Measurements from ENCODE around the gene TRIM9.

Gene TRIM9

GRCh38 chr14:51084962-51085361 is 9.9 kb downstream of the TRIM9 start:
- Histone ChIP-seq H3K9me3 (ENCODE audit: low read length) (no peaks in the 10 kb centered on the region), H2AFZ (ENCODE audit: low read depth, low read length) (no peak overlapping the region), H3K4me1 (ENCODE audit: insufficient read depth, low read length) (no peaks in the 10 kb centered on the region), H3K4me3 (ENCODE audit: low read length) (no peak overlapping the region), H3K36me3 (ENCODE audit: insufficient read depth, low read length) (peaks cover 3% of the 10 kb centered on the region), H3K27me3 (ENCODE audit: insufficient read depth, low read length) (no peaks in the 10 kb centered on the region)

- Histone ChIP-seq H3K4me1 (ENCODE audit: insufficient read depth, low read length) (no peaks in the 10 kb centered on the region), H3K27me3 (ENCODE audit: insufficient read depth, low read length) (no peaks in the 10 kb centered on the region), H3K4me3 (ENCODE audit: low read length) (no peak overlapping the region), H3K9me3 (ENCODE audit: low read length) (no peaks in the 10 kb centered on the region), H3K36me3 (ENCODE audit: insufficient read depth, low read length) (peaks cover 3% of the 10 kb centered on the region), H2AFZ (ENCODE audit: low read depth, low read length) (no peak overlapping the region)
Measured at GRCh38 chr14:51084507-51084906, 10.4 kb downstream of the TRIM9 start.

GRCh38 chr14:51082349-51082748 is 12.6 kb downstream of the TRIM9 start:
- H3K4me3 ChIP-seq (ENCODE audit: low read length) = no peak overlapping the region
- no peaks in the 10 kb centered on the region for H3K9me3 ChIP-seq (ENCODE audit: low read length)
- peaks cover 3% of the 10 kb centered on the region for H3K36me3 ChIP-seq (ENCODE audit: insufficient read depth, low read length)
- H3K4me1 ChIP-seq (ENCODE audit: insufficient read depth, low read length) = no peaks in the 10 kb centered on the region
- no peaks in the 10 kb centered on the region for H3K27me3 ChIP-seq (ENCODE audit: insufficient read depth, low read length)
- no peak overlapping the region for H2AFZ ChIP-seq (ENCODE audit: low read depth, low read length)

- Histone ChIP-seq H3K4me1 (ENCODE audit: insufficient read depth, low read length) (no peaks in the 10 kb centered on the region), H3K4me3 (ENCODE audit: low read length) (no peak overlapping the region), H2AFZ (ENCODE audit: low read depth, low read length) (no peak overlapping the region), H3K36me3 (ENCODE audit: insufficient read depth, low read length) (peaks cover 3% of the 10 kb centered on the region), H3K27me3 (ENCODE audit: insufficient read depth, low read length) (no peaks in the 10 kb centered on the region), H3K9me3 (ENCODE audit: low read length) (no peaks in the 10 kb centered on the region)
Measured at GRCh38 chr14:51081712-51082111, 13.2 kb downstream of the TRIM9 start.

GRCh38 chr14:51081209-51081608 is 13.7 kb downstream of the TRIM9 start:
- Histone ChIP-seq H2AFZ (ENCODE audit: low read depth, low read length) (no peak overlapping the region), H3K36me3 (ENCODE audit: insufficient read depth, low read length) (peaks cover 3% of the 10 kb centered on the region), H3K4me3 (ENCODE audit: low read length) (no peak overlapping the region), H3K27me3 (ENCODE audit: insufficient read depth, low read length) (no peaks in the 10 kb centered on the region), H3K4me1 (ENCODE audit: insufficient read depth, low read length) (no peaks in the 10 kb centered on the region), H3K9me3 (ENCODE audit: low read length) (no peaks in the 10 kb centered on the region)

GRCh38 chr14:51080645-51081044 is 14.3 kb downstream of the TRIM9 start:
- H3K27me3 ChIP-seq (ENCODE audit: insufficient read depth, low read length) = no peaks in the 10 kb centered on the region
- H3K4me3 ChIP-seq (ENCODE audit: low read length) = no peak overlapping the region
- H3K36me3 ChIP-seq (ENCODE audit: insufficient read depth, low read length) = peaks cover 3% of the 10 kb centered on the region
- H3K4me1 ChIP-seq (ENCODE audit: insufficient read depth, low read length) = no peaks in the 10 kb centered on the region
- H3K9me3 ChIP-seq (ENCODE audit: low read length) = no peaks in the 10 kb centered on the region
- no peak overlapping the region for H2AFZ ChIP-seq (ENCODE audit: low read depth, low read length)

GRCh38 chr14:51079489-51079888 is 15.4 kb downstream of the TRIM9 start:
- Histone ChIP-seq H3K27me3 (ENCODE audit: insufficient read depth, low read length) (no peaks in the 10 kb centered on the region), H3K4me3 (ENCODE audit: low read length) (no peak overlapping the region), H3K36me3 (ENCODE audit: insufficient read depth, low read length) (peaks cover 3% of the 10 kb centered on the region), H3K9me3 (ENCODE audit: low read length) (no peaks in the 10 kb centered on the region), H3K4me1 (ENCODE audit: insufficient read depth, low read length) (no peaks in the 10 kb centered on the region), H2AFZ (ENCODE audit: low read depth, low read length) (no peak overlapping the region)

GRCh38 chr14:51079085-51079484 is 15.8 kb downstream of the TRIM9 start:
- Histone ChIP-seq H3K36me3 (ENCODE audit: insufficient read depth, low read length) (peaks cover 3% of the 10 kb centered on the region), H3K9me3 (ENCODE audit: low read length) (no peaks in the 10 kb centered on the region), H3K4me3 (ENCODE audit: low read length) (no peak overlapping the region), H2AFZ (ENCODE audit: low read depth, low read length) (no peak overlapping the region), H3K4me1 (ENCODE audit: insufficient read depth, low read length) (no peaks in the 10 kb centered on the region), H3K27me3 (ENCODE audit: insufficient read depth, low read length) (no peaks in the 10 kb centered on the region)

- H3K4me3 ChIP-seq (ENCODE audit: low read length) = no peak overlapping the region
- H3K4me1 ChIP-seq (ENCODE audit: insufficient read depth, low read length) = no peaks in the 10 kb centered on the region
- H2AFZ ChIP-seq (ENCODE audit: low read depth, low read length) = no peak overlapping the region
- peaks cover 5% of the 10 kb centered on the region for H3K9me3 ChIP-seq (ENCODE audit: low read length)
- H3K36me3 ChIP-seq (ENCODE audit: insufficient read depth, low read length) = no peaks in the 10 kb centered on the region
- no peaks in the 10 kb centered on the region for H3K27me3 ChIP-seq (ENCODE audit: insufficient read depth, low read length)
Measured at GRCh38 chr14:51074701-51075385, 20.1 kb downstream of the TRIM9 start.

- no peak overlapping the region for H3K4me3 ChIP-seq (ENCODE audit: low read length)
Measured at GRCh38 chr14:51073731-51074130, 21.2 kb downstream of the TRIM9 start.

GRCh38 chr14:51072976-51073375 is 21.9 kb downstream of the TRIM9 start:
- Histone ChIP-seq H3K4me3 (ENCODE audit: low read length) (no peak overlapping the region), H3K9me3 (ENCODE audit: low read length) (peaks cover 5% of the 10 kb centered on the region), H3K4me1 (ENCODE audit: insufficient read depth, low read length) (no peaks in the 10 kb centered on the region), H2AFZ (ENCODE audit: low read depth, low read length) (no peak overlapping the region), H3K27me3 (ENCODE audit: insufficient read depth, low read length) (no peaks in the 10 kb centered on the region), H3K36me3 (ENCODE audit: insufficient read depth, low read length) (no peaks in the 10 kb centered on the region)

More at GRCh38 chr14:51073731-51074130, 21.2 kb downstream of the TRIM9 start:
- Histone ChIP-seq H3K4me1 (ENCODE audit: insufficient read depth, low read length) (no peaks in the 10 kb centered on the region), H3K27me3 (ENCODE audit: insufficient read depth, low read length) (no peaks in the 10 kb centered on the region), H2AFZ (ENCODE audit: low read depth, low read length) (no peak overlapping the region), H3K36me3 (ENCODE audit: insufficient read depth, low read length) (no peaks in the 10 kb centered on the region), H3K9me3 (ENCODE audit: low read length) (peaks cover 5% of the 10 kb centered on the region)

- no peak overlapping the region for H2AFZ ChIP-seq (ENCODE audit: low read depth, low read length)
- H3K9me3 ChIP-seq (ENCODE audit: low read length) = peaks cover 5% of the 10 kb centered on the region
- no peaks in the 10 kb centered on the region for H3K4me1 ChIP-seq (ENCODE audit: insufficient read depth, low read length)
- no peaks in the 10 kb centered on the region for H3K36me3 ChIP-seq (ENCODE audit: insufficient read depth, low read length)
- no peak overlapping the region for H3K4me3 ChIP-seq (ENCODE audit: low read length)
- no peaks in the 10 kb centered on the region for H3K27me3 ChIP-seq (ENCODE audit: insufficient read depth, low read length)
Measured at GRCh38 chr14:51071857-51072256, 23.0 kb downstream of the TRIM9 start.

- H3K36me3 ChIP-seq (ENCODE audit: insufficient read depth, low read length) = no peaks in the 10 kb centered on the region
- H3K9me3 ChIP-seq (ENCODE audit: low read length) = peaks cover 5% of the 10 kb centered on the region
- H3K4me3 ChIP-seq (ENCODE audit: low read length) = no peak overlapping the region
- no peak overlapping the region for H2AFZ ChIP-seq (ENCODE audit: low read depth, low read length)
- H3K27me3 ChIP-seq (ENCODE audit: insufficient read depth, low read length) = no peaks in the 10 kb centered on the region
- H3K4me1 ChIP-seq (ENCODE audit: insufficient read depth, low read length) = no peaks in the 10 kb centered on the region
Measured at GRCh38 chr14:51070726-51071125, 24.2 kb downstream of the TRIM9 start.

GRCh38 chr14:51069055-51069454 is 25.9 kb downstream of the TRIM9 start:
- Histone ChIP-seq H2AFZ (ENCODE audit: low read depth, low read length) (no peak overlapping the region), H3K36me3 (ENCODE audit: insufficient read depth, low read length) (no peaks in the 10 kb centered on the region), H3K9me3 (ENCODE audit: low read length) (peaks cover 5% of the 10 kb centered on the region), H3K4me3 (ENCODE audit: low read length) (no peak overlapping the region), H3K27me3 (ENCODE audit: insufficient read depth, low read length) (no peaks in the 10 kb centered on the region), H3K4me1 (ENCODE audit: insufficient read depth, low read length) (no peaks in the 10 kb centered on the region)
